Hematopoietic multipotent progenitor cell (in vitro differentiated cells): ENCODE results near the gene SEC61A1. TPM values are rescaled to one million over a fixed set of nuclear protein-coding genes. Genes with fewer than 3 reads are reported as not detected.

Experiments
- DNase-seq, 3 donors: peaks; one replicate each; pipeline ENCODE4 v3.0.0-alpha.2; 2011 to 2015; ENCODE audit warnings: low read depth in 2 of 3, low spot score in 2 of 3
- total RNA-seq: library from RNA; depleted of rRNA; stranded (reverse); fragments of >200 nt; gene quantifications from one replicate; pipeline ENCODE4 v1.2.3, GENCODE V29; 2012

The SEC61A1 gene
- total RNA-seq, 1 donor: 133 TPM

DNA sequence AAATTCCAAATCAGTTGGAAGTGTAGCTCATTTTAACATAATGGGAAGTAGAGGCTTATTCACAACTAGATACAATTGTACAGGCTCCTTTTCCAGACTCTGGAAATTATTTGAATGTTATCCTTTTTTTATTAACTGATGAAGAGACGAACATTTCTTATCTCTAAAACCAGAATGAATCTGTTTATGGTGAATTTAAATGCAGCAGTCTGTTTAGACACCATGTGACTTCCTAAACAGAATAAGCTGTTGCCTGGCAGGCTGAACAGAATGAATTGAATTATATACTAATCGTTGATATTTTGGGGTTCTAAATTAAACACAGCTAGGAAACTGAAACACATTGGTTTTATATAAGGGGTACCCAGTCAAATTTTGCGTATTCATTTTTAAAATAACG, 4.0 kb downstream of the SEC61A1 start:
- DNase-seq: no peak

DNA sequence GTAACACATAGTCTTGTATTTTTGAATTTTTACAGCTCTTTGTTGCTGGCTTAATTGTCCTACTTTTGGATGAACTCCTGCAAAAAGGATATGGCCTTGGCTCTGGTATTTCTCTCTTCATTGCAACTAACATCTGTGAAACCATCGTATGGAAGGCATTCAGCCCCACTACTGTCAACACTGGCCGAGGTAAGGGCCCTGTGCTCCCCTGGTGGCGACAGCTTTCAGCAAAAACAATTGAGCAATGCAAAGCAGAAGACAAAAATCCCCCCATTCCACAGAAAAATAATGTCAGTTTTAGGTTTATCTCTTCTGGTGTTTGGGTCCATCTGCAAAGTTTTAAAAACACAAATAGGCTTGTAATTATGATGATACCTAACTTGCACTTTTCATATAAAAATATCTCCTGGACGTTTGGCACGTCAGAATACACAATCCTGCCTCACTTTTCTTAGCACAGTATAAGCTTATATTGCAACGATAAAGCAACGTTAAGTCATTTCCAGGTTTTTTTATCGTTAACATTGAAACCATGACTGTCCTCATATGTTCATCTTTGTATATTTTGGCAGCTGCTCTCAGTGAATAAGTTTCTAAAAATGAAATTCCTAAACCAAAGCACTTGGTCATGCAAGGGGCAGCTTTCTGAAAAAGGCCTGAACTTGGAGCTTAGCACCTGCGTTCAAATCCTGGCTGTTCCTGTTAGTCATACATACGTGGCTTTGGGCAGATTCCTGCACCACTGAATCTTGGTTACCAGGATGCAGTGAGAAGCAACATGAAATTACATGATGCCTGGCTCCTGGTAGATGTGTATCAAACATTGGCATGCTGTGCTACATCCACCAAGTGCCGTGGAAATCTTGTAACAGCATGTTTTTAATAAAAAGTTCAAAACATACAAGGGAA, 8.5 kb downstream of the SEC61A1 start:
- DNase-seq: no peak

DNA sequence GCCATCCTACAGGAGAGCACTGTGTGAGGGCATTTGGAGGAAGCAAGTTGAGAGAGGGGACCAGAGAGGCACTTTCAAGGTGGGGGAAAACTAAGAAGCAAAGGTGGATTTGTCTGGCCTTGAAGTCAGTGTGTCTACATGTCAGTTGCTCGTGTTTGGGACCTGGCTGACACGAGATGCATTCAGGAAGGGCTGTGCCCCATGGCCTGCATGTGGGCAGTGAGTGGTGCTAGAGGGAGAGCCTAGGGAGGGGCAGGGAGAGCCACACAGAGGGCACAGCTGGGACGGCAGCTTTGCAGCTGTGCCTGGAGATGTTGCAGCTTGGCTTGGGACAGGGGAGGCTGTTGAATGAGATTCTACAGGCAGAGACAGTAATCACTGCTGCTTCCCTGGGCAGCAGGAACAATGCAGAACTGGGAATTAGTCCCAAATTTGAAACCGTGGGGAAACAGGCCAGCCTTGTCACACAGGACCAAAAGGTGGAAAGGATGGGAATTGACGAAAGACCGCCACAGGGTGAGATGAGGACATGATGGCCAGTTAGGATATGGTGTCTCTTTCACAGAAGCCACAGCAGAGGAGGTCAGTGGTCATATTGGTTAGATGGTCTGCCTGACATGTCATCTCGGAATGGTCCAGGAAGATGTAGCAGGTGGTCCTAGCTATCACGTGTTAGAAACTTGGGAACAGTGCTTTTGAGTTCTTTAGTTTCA, 10.0 kb downstream of the SEC61A1 start:
- DNase-seq: no peak

DNA sequence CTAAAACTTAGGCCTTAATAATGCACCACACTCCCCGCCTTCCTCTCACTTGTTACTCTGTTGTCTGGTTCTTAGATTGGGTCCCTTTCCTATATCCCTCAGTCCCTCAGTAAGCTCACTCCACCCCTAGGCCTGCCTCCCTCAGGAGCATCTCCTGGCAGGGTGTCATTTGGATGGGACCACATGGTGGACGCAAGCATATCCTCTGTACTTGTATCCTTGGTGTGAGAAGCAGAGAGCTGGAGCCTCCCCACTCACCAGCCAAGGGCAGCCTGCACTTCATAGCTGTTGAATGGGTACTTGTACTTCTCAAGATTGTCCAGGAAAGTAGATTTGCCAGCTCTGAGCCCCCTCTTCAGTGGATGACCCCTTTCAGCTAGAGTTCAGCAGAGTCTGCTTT, 11.6 kb downstream of the SEC61A1 start:
- no peak for DNase-seq

DNA sequence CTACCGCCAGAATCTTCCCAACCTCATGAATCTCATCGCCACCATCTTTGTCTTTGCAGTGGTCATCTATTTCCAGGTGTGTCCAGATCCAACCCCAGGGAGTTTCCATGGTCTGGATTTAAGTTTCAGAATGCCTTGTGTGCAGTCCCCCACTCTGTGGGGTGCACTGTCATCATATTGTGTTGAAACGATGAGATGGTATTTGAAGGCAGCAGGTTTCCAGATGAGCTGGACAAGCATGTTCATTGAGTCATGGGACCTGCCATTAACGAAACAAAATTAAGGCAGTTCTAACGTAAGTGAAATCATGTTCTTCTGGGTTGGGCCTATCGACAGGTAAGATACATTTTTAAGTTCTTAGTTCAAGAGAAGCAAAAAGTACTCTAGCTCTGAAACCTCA, 12.7 kb downstream of the SEC61A1 start:
- DNase-seq: no peak

DNA sequence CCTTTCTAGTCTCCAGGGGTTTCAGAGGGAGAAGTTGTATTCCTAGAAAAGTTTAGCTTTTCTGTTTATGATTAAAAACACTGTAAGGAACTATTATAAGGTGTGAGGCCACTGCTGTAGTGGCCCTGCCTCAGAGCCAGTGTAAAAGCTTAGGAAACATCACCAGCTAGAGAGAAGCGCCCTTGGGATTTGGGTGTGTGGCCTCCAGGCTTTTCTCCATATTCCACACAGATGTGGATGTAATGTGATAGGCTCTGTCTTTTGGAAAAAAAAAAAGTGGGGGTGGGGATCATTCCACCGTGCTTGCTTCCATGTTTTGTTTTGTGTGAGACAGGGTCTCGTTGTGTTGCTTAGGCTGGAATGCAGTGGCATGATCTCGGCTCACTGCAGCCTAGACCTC, 13.9 kb downstream of the SEC61A1 start:
- no peak for DNase-seq

DNA sequence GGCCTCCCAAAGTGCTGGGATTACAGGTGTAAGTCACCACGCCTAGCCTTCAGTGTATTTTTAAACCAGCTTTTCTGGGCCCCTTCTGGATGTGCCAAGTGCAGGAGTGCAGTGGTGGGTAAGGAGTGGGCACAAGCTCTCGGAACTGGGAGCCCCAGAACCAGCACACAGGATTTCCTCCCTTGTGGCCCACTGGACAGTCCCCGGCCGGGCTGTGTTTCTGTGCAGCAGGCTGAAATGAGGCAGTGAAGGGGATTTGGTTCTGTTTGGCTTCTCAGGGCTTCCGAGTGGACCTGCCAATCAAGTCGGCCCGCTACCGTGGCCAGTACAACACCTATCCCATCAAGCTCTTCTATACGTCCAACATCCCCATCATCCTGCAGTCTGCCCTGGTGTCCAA, 14.4 kb downstream of the SEC61A1 start:
- DNase-seq: no peak

DNA sequence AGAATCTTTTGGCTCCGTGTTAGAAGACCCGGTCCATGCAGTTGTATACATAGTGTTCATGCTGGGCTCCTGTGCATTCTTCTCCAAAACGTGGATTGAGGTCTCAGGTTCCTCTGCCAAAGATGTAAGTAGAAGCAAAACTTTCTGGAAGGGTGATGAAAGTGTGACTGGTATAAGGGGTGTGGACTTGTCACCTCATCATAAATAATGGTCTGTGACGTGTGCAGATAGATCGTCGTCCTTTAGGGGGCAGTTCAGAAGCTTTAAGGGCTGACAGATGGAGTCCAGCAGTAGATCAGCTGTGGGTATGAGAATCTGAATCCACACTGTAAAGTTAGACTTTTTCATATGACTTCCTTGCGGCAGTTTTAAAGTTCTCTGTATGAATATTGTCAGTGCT, 15.3 kb downstream of the SEC61A1 start:
- peak in 1 of 3 donors; percentile 18 for DNase-seq

DNA sequence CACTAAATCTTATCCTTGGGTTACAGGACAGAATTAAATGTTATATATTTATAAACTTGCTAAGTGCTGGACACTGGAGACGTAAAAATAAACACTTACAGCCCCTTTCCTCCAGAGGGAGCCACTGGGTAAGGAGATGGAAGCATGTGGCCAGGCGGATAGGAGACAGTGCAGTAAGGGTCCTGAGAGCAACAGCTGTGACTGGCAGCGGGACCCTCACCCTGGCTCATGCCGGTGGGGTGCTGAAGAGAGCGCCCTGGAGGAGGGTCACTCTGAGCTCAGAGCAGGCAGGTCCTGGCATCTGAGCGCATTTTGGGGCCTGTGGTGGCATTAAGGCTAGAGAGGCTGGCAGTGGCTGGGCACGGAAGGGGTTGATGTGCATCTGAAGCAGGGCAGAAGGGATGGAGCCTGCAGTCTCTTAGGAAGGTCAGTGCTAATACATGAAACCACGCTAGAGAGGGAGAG, 16.0 kb downstream of the SEC61A1 start:
- DNase-seq: peak in 2 of 3 donors; percentile 43 to 75

DNA sequence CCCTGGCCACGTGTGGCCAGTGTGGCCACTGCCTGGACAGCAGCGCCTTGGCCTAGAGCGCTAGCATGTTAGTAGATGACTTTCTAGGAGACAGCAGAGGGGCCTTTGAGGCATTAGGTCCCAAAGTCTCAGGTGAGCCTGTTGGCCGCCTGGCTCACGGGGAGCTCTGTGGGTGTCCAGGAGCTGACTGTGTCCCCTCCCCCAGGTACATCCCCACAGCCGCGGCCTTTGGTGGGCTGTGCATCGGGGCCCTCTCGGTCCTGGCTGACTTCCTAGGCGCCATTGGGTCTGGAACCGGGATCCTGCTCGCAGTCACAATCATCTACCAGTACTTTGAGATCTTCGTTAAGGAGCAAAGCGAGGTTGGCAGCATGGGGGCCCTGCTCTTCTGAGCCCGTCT, 17.0 kb downstream of the SEC61A1 start:
- no peak for DNase-seq

DNA sequence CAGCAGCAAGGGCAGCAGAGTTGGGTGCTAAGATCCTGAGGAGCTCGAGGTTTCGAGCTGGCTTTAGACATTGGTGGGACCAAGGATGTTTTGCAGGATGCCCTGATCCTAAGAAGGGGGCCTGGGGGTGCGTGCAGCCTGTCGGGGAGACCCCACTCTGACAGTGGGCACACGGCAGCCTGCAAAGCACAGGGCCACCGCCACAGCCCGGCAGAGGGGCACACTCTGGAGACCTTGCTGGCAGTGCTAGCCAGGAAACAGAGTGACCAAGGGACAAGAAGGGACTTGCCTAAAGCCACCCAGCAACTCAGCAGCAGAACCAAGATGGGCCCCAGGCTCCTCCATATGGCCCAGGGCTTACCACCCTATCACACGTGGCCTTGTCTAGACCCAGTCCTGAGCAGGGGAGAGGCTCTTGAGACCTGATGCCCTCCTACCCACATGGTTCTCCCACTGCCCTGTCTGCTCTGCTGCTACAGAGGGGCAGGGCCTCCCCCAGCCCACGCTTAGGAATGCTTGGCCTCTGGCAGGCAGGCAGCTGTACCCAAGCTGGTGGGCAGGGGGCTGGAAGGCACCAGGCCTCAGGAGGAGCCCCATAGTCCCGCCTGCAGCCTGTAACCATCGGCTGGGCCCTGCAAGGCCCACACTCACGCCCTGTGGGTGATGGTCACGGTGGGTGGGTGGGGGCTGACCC, 18.8 kb downstream of the SEC61A1 start:
- no peak for DNase-seq

DNA sequence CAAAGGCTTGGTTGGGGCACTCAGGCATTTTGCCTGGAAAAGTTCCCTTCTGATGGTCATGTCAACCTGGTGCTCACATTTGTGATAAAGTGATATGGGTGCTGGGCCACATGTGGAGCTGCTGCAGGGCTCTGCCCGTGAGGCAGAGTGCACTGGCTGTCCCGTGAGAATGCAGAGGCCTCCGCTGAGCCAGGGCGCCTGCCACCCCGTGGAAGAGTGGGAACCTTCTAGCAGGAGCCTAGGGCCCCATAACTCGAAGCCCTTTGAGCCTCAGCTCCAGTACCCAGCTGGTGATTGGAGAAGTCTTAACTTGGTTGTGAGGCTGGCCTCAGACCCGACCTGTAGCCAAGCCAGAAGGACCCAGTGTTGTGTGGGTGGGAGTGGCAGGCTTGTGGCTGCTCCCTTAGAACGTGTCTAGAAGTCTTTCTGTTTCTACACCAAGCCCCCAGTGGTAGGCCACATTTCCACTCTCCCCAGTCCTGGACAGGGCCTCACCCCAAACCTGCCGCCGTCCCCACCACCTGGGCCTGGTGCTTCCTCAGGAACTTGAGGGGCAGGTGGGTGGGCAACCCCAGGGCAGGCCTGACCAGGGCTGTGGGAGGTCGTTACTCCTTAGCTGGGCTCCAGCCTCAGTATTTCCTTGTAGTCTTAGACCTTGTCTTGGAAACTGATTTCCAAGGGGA, 19.7 kb downstream of the SEC61A1 start:
- no peak for DNase-seq

DNA sequence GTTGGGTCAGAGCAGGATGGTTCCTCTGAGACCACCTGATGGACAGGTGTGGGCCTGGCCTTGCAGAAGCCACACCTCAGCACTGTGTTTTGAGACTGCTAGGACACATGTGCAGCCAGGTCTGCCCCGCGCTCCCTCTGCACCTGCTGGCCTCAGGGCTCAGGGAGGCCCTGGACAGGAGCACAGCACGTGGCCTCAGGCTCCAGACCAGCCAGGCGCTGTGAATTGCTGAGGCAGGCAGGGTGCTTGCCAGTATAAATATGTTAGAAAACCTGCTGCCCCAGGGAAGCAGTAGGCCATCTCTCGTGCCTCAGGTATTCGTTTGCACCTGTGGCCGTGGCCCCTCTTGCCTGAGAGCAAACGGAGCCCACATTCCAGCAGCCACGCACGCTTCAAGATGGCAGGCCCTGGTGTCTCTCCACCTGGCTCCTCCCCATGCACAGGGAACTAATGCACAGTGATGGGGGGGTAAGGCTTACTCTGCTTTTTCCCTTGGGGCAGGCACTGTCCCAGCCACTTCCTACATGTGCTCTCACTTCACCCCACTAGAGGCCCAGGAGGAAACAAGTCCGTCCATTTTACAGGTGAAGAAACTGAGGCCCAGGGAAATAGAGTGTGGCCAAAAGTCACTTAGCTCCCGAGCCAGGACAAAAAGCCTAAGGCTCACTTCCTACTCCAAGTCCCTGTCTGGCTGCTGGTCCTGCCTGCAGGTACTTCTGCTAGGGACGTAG, 20.4 kb downstream of the SEC61A1 start:
- no peak for DNase-seq

DNA sequence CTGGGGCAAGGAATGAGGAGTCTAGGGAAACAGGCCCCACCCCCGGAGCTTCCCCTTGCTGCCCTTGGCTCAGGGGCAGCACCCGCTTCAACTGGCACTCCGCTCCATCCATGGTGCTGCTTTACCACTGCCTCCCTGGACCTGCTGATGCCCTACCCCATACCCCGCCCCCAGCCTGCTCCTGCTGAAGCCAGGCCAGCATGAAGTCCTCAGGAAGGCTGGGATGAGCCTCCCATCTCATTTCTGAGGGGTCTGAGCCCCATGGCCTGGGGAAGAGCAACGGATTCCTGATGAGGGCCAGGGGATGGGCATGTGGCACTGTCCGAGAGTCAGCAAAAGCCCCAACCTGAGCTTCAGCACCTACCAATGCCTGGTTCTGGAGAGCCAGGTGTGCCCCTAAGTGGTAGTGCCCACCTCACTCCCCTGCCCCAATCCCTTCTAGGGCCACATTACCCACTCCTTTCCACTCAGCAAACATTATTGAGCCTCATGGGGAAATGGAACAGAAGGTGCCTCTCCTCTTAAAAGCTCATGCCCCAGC, 21.0 kb downstream of the SEC61A1 start:
- DNase-seq: no peak

DNA sequence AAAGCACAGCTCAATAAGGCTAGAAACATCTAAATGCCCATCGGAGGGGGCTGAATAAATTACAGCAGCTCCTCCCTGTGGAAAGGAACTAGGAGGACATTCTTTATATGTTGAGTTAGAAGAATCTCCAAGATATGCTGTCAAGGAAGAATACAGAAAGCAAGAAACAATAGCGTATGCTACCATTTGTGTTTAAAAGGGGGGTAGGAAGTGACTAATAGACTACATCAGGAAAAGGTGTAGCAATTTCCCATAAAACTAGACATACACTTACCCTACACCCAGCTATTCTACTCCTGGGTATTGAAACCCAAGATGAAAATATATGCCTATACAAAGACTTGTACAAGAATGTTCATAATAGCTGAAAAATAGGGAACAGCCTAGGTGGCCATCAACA, 21.6 kb downstream of the SEC61A1 start:
- no peak for DNase-seq

DNA sequence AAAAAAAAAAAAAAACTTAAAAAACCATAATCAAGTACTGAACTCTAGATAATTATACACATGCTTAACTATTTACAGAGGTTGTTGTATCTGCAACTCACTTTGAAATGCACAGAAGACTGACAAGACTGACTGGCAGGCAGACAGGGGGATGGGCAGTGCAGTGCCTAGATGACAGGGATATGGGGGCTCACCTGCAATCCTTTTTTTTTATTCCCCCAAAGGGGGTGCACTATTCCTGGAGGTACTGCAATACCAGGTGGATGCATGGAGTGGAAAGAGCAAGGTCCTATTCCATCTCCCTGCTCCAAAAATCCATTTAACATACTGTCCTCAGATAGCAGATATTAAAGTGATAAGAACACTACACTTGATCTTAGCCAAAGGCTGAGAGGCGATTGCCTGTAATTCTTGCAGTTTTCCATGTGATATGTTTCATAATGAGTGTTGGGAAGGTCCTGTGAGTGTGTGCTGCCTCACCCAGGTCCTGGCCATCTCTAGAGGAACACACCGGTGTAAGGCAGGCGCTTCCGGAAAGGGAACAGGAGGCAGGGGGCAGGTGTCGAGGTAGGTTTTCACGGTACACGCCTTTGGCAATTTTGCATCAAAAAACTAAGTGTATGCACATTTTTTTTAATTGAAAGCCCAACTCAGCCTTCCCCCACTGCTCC, 22.7 kb downstream of the SEC61A1 start:
- DNase-seq: peak in 1 of 3 donors; percentile 4

DNA sequence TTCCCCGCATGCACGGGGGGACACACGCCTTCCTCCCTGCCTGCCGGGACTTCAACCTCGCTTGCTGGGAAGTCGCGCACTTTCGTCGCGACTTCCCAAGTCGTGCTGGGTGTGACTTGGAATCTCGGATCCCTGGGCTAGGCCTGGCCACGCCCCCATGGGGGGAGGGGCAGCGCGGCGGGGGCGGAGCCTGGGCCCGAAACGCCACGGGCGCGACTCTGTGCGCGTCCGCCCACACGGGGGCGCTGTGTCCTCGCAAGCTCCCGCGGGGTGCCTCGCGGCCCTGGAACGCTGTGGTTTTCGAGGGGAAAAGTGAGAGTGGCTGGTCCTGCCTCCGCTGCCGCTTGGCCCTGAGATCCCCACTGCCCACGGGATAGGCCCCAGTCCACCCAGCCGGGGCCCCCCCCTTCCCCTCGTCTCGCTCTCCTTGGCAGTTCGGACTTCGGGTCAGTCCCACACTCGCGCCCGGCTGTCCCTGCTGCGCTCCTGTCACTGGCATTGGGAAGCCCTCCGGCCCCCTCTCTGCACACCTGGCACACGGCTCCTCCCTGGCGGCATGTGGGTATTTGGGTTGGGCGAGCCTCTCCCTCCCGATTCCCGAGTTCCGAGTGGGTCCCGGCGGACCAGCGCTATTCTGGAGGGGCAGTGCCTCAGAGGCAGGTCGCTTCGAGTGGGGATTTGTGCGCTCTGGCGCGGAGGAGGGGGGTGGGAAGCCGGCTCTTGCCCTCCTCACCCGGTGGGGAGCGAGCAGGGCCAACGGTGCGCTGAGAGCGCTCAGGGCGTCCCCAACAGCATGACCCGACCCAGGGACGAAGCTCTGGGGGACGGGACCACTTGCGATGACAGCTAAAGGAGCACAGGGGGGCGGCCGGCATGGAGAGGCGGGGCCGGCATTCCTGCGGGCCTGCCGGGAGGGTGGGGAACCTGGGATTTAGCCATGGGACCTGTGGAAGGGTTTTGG, 23.6 kb downstream of the SEC61A1 start:
- peak; percentile 82 to 89 (median 85) for DNase-seq
